Esophagus muscularis mucosa (tissue), 3 donors: ENCODE data around the gene CTNNA3.

ENCODE experiments used
- CTCF ChIP-seq, 3 experiments: fragments of 200-600 bp in 2 of 3; fragments of 450-650 bp in 1 of 3; sonication (generic) in 2 of 3; IDR thresholded peaks; one replicate each; pipeline ENCODE4 v1.5.1; 2017 to 2019; ENCODE audit warnings: antibody characterized with exemption in 3 of 3, mild to moderate bottlenecking in 2 of 3, moderate library complexity in 1 of 3
- POLR2AphosphoS5 ChIP-seq, 2 donors: sonication (generic); formaldehyde crosslinking; IDR thresholded peaks; one replicate each; pipeline ENCODE4 v1.6.1; 2017; ENCODE audit warnings: antibody characterized with exemption in 2 of 2

- TF ChIP-seq CTCF (IDR thresholded peaks at IDR 0.05) (no peak), POLR2AphosphoS5 (IDR thresholded peaks at IDR 0.05) (no peak)
Observed at GRCh38 chr10:67308912-67309311, 387.1 kb downstream of the CTNNA3 start.
